ENCODE data around the gene EIF2B5.

- TF ChIP-seq CTCF (optimal IDR thresholded peaks at IDR 0.05 in 1 of 3, IDR thresholded peaks at IDR 0.05 in 1 of 3, conservative IDR thresholded peaks at IDR 0.05 in 1 of 3; ENCODE audit: extremely low read depth in 1 of 3, insufficient read depth in 2 of 3, low read length in 3 of 3) (no peak), EZH2 (IDR thresholded peaks at IDR 0.05; ENCODE audit: low read length) (no peak)
Measured at GRCh38 chr3:184185461-184186183, 50.5 kb downstream of the EIF2B5 start.
